ENCODE data around the gene VPS16. TPM values are rescaled to one million over a fixed set of nuclear protein-coding genes. Genes with fewer than 3 reads are reported as not detected.

Gene VPS16
- total RNA-seq, 1 experiment from 2014 or later: 38.1 TPM

DNA sequence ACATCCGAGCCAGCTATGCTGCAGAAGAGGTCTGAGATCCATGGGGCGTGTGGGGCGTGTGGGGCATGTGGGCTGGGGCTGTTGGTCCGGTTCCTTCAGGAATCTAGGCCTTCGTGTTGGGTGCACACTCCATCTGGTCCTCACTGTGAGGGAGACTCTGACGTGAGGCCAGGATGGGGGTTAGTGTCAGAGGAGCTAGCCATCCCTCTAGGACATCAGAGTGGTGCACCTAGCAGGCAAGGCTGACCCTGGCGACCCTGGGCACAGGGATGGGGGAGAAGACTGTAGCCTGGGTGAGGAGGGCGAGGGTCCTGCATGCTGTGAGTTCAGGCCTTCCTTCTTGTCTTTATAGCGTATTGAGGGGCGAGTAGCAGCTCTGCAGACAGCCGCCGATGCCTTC is 24.1 kb downstream of the VPS16 start:
- intact Hi-C loops (cut with micrococcal nuclease): no loop called here
- no peak overlapping the region for H3K27ac ChIP-seq (ENCODE audit: low read depth, low read length)
- no peak overlapping the region for H3K4me2 ChIP-seq (ENCODE audit: low read length)
- no peak for TF ChIP-seq RAD21 (IDR thresholded peaks at IDR 0.05; ENCODE audit: low read depth)
- no peak for TF ChIP-seq EGR1 (IDR thresholded peaks at IDR 0.05; ENCODE audit: low read depth)
- no peak for TF ChIP-seq SRF (IDR thresholded peaks at IDR 0.05; ENCODE audit: low read depth)
- TF ChIP-seq CEBPB (IDR thresholded peaks at IDR 0.05; ENCODE audit: low read depth): no peak
- TF ChIP-seq FOSL1 (IDR thresholded peaks at IDR 0.05; ENCODE audit: low read depth): no peak
- TF ChIP-seq EZH2phosphoT487 (IDR thresholded peaks at IDR 0.05; ENCODE audit: borderline replicate concordance): no peak
- TF ChIP-seq CTCF (IDR thresholded peaks at IDR 0.05 in 2 of 3, conservative IDR thresholded peaks at IDR 0.05 in 1 of 3; ENCODE audit: borderline replicate concordance in 1 of 3, insufficient read depth in 1 of 3, low read depth in 2 of 3, low read length in 2 of 3): no peak
- no peak for TF ChIP-seq JUND (IDR thresholded peaks at IDR 0.05)
- no peak for TF ChIP-seq YY1 (IDR thresholded peaks at IDR 0.05; ENCODE audit: extremely low read depth, insufficient replicate concordance, low read depth, low read length)
- TF ChIP-seq CBX3 (IDR thresholded peaks at IDR 0.05; ENCODE audit: low read depth): no peak
- no peak for TF ChIP-seq MAX (IDR thresholded peaks at IDR 0.05)
- BruUV-seq (replicated peaks): no TSS peak
- no peaks in the 10 kb centered on the region for H4K20me1 ChIP-seq (ENCODE audit: insufficient read depth)
- H3K4me1 ChIP-seq (ENCODE audit: control insufficient read depth in 1 of 2, insufficient read depth in 2 of 2, low read length in 2 of 2): peaks cover 0 to 7% of the 10 kb centered on the region in 2 experiments; a peak in 1 of 4 replicates
- RAD21 ChIA-PET (ENCODE audit: low non-redundant PET in 1 of 2, low total read pairs in 2 of 2, uncharacterized antibody in 2 of 2, unreplicated experiment in 2 of 2): no interaction called here
- no peak overlapping the region for H2AFZ ChIP-seq (ENCODE audit: low read depth, low read length, poor library complexity, severe bottlenecking)
- no peak for DNase-seq (ENCODE audit: low read depth, low spot score)
- no peaks in the 10 kb centered on the region for H3K27me3 ChIP-seq (ENCODE audit: insufficient read depth, low read length)
- H3K79me2 ChIP-seq (ENCODE audit: insufficient read depth, low read length): no peaks in the 10 kb centered on the region
- no peak overlapping the region for H3K4me3 ChIP-seq (replicated peaks in 1 of 2; ENCODE audit: low read depth in 1 of 2, low read length in 2 of 2)
- no peak for ATAC-seq
- no peak overlapping the region for H3K9ac ChIP-seq (ENCODE audit: low read length)
- peaks cover 0 to 2% of the 10 kb centered on the region in 2 experiments; a peak in 2 of 4 replicates for H3K36me3 ChIP-seq (ENCODE audit: control insufficient read depth in 1 of 2, insufficient read depth in 2 of 2, low read length in 2 of 2)
- H3K9me3 ChIP-seq (ENCODE audit: control insufficient read depth in 1 of 2, insufficient read depth in 1 of 2, low read depth in 1 of 2, low read length in 2 of 2): no peaks in the 10 kb centered on the region
- POLR2A ChIA-PET: no interaction called here
- CTCF ChIA-PET: no interaction called here
- H3K9me2 ChIP-seq (ENCODE audit: insufficient read depth): no peaks in the 10 kb centered on the region
